Activated CD8-positive, alpha-beta memory T cell treated with anti-CD3 and anti-CD28 coated beads for 4 hours (primary cell): ENCODE measurements around the gene RBM5.
"Not testable (repeated sequence)": the region's sequence is repeated elsewhere in the genome, so short reads cannot be mapped to it uniquely, and the experiment has no call there.

ENCODE experiments used
- DNase-seq, 2 donors: peaks; one replicate each; pipeline ENCODE4 v3.0.0-alpha.2; 2020; ENCODE audit warnings: low read depth in 2 of 2

Gene RBM5

GRCh38 chr3:50088725-50089608 is at the start of gene RBM5:
Gene RBM5, plus strand, starts transcription at chr3:50088919. Its CDS starts 1,516 bp downstream, at chr3:50090435.
- peak; percentile 75 to 83 for DNase-seq

DNA sequence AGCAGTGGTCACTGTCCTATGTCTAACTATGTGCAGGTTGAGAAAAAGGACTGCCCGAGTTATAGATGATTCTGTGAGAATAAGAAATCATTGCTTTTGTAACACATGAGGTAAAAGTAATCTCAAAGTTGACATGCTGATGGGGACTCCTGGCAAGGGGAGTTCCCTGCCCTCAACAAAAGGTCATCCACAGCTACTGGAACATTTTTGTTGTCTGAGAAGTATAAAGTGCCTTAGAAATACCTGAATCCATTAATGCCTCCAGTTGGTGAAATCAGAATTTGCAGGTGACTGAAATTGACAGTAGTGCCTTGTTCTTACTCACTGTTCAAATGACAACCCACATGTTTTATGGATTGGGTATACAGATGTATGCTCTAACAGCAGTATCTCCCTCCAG is 43.7 kb upstream of the RBM5 start:
- no peak for DNase-seq

GRCh38 chr3:50047426-50047825 is 41.3 kb upstream of the RBM5 start:
- no peak for DNase-seq

DNA sequence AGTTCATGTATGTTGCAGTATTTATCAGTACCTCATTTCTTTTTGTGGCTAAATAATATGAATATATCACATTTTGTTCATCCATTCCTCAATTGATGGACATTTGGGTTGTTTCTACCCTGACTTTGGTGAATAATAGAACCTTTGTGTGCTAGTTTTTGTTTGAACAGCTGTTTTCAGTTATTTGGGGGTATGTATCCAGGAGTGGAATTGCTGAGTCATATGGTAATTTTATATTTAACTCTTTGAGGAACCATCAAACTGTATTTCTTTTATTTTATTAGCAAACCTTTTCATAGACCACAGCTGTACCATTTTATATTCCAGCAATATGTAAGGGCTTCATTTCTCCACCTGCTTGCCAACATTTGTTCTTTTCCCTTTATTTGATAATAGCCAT is 38.4 kb upstream of the RBM5 start:
- no peak for DNase-seq

GRCh38 chr3:50057756-50058155 is 31.0 kb upstream of the RBM5 start:
- DNase-seq, result no peak

DNA sequence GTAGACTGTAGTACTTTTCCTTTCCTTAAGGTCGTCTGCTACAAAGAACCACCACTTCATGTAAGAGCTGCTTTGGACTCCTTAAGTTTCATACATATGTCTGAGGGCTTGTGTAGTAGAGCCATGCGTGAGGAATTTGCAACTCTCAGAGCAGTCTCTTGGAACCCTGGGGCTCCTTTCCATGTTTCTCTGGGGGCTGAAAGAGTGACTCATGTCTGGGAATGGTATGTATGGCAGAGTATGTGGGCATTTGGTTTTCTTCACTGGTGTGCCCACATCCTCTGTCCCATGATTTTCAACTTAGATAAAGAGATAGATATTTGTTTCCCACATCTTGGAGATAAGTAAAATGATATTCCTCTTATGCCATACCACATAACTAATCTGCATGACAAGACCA is 20.6 kb upstream of the RBM5 start:
- DNase-seq, result no peak

DNA sequence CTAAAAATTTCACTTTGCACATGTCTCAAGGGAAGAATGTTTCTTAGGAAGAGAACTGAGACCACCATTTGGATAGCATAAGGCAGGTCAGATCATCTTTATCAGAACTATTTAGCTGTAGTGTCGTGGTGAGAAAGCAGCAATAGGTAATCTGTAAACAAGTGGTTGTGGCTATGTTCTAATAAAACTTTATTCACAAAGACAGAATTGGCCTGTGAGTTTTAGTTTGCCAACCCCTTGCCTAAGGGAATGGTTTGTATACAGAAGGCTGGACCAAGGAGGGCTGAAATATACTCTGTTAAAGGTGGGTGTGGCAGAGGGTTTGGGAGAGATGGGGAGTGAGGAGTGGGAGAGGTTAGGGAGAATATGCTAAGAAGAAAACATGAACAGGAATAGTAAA is 10.6 kb upstream of the RBM5 start:
- DNase-seq, result no peak

DNA sequence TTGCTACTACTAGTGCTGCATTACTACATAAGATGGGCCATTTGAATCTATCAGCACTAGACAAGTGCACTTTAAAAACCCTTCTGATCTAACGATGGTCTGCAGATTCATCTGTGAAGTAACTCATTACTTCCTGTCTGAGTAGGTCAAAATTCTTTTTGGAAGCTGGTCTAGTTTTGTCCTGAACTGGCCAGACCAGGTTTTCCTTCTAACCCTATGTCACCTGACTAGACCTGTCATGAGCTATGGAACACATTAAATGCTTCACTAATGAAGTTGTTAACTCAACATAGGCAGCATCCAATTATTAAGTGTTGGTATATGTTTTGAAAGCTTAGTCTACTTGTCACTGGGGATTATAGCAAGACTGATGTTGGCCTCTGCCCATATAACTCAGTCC is 10.1 kb upstream of the RBM5 start:
- no peak for DNase-seq

DNA sequence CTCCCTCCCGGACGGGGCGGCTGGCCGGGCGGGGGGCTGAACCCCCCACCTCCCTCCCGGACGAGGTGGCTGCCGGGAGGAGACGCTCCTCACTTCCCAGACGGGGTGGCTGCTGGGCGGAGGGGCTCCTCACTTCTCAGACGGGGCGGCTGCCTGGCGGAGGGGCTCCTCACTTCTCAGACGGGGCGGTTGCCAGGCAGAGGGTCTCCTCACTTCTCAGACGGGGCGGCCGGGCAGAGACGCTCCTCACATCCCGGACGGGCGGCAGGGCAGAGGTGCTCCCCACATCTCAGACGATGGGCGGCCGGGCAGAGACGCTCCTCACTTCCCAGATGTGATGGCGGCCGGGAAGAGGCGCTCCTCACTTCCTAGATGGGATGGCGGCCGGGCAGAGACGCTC is 3.8 kb upstream of the RBM5 start:
- DNase-seq, result not testable (repeated sequence)

DNA sequence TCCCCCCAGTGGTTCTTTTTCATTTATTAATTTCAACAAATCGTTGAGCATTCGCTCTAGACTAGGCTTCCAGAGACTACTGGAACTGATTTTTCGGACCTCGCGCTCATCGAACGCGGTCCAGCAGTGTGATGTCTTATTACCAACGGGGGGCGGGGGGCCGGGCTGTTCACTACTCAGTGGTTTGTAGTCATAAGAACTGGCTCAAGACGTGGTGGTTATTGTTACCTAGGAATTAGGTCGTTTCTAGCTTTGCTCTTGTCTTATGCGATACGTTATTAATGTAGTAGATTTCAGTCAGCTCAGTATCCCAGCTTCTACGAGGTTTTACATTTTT is 858 bp downstream of the RBM5 start:
- DNase-seq, result peak in 1 of 2 donors; percentile 2

GRCh38 chr3:50090984-50091383 is 2.3 kb downstream of the RBM5 start:
- no peak for DNase-seq

- no peak for DNase-seq
Observed at GRCh38 chr3:50095352-50095998, 6.8 kb downstream of the RBM5 start.

GRCh38 chr3:50100386-50100785 is 11.7 kb downstream of the RBM5 start:
- DNase-seq, result no peak

GRCh38 chr3:50100956-50101845 is 12.5 kb downstream of the RBM5 start:
- no peak for DNase-seq

- no peak for DNase-seq
Observed at GRCh38 chr3:50102558-50102957, 13.8 kb downstream of the RBM5 start.

DNA sequence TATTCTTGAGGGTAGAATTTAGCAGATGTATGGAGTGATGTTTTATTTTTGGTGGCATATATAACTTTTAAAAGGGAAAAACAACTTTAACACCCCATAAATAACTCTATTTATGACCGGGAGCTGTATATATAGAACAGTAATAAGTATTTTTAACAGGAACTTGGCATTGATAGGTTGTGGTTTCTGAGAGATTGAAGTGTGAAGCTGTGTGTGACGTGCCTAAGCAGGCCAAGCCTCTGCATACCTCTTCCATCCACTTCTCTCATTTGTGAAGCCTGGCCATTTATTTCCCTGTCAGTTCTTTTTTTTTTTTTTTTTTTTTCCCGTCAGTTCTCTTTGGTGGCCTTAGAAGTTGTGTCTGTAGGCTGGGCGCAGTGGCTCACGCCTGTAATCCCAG is 23.0 kb downstream of the RBM5 start:
- DNase-seq, result no peak

- DNase-seq, result no peak
Observed at GRCh38 chr3:50112462-50112861, 23.7 kb downstream of the RBM5 start.

GRCh38 chr3:50117120-50117519 is 28.4 kb downstream of the RBM5 start:
- no peak for DNase-seq

DNA sequence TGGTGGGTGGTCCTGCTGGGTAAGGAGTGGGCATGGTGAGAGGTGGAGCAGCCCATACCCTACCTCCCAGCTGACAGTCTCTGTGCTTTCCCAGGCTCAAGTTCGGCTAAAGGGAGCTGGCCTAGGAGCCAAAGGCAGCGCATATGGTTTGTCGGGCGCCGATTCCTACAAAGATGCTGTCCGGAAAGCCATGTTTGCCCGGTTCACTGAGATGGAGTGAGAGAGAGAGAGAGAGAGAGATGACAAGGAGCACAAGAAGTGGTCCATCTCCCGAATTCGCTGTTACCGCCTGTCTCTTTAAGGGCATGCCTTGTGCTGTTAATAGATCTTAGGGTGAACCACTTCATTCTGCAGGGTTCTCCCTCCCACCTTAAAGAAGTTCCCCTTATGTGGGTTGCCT is 29.5 kb downstream of the RBM5 start:
- no peak for DNase-seq

DNA sequence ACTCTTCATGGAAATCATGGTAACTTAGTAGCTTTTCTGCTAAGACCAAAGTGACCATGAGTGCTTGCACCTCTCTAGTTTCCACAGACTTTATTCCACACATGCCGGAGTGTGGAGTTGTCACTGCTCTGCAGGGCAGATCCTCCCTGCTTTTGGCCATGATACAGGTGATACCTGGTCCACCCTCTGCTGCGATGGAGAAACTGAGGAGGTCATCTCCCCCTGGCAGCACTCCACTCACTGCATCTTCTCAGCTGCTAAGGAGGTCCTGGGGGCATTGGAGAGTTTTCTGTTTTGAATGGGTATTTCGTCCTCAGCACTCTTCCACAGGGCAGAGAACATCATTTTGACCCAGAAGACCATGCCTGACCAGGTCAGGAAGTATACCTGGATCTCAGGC is 31.1 kb downstream of the RBM5 start:
- DNase-seq, result no peak

- DNase-seq, result no peak
Observed at GRCh38 chr3:50120364-50121071, 31.8 kb downstream of the RBM5 start.
